WERI-Rb-1 (cell line): ENCODE results near the gene RBM8A.

Experiments used
- DNase-seq: peaks from one replicate; pipeline ENCODE4 v3.0.0-alpha.2; 2020
- H3K27ac ChIP-seq: fragments of 250-450 bp; sonication (Bioruptor Pico); 2 replicates; pipeline ENCODE4 v1.5.1; 2020; ENCODE audit warnings: mild to moderate bottlenecking, moderate library complexity
- H3K27me3 ChIP-seq: fragments of 250-450 bp; sonication (Bioruptor Pico); 2 replicates; pipeline ENCODE4 v1.5.1; 2021; ENCODE audit warnings: mild to moderate bottlenecking, low read depth, moderate library complexity; ENCODE audit not compliant: insufficient read depth, severe bottlenecking
- H3K36me3 ChIP-seq: fragments of 250-450 bp; sonication (Bioruptor Pico); 2 replicates; pipeline ENCODE4 v1.5.1; 2020; ENCODE audit warnings: mild to moderate bottlenecking, moderate library complexity
- H3K4me3 ChIP-seq: 2 replicates; pipeline ENCODE4 v1.5.1; 2011; ENCODE audit warnings: low read depth, mild to moderate bottlenecking, control low read depth, low read length
- H3K9me3 ChIP-seq: fragments of 250-450 bp; sonication (Bioruptor Pico); 2 replicates; pipeline ENCODE4 v1.5.1; 2021; ENCODE audit warnings: mild to moderate bottlenecking, moderate library complexity; ENCODE audit not compliant: severe bottlenecking
- CTCF ChIP-seq: IDR thresholded peaks from 2 replicates; pipeline ENCODE4 v1.5.1; 2011; ENCODE audit warnings: low read depth, mild to moderate bottlenecking, control low read depth, inconsistent platforms, low read length

Gene RBM8A

GRCh38 chr1:145958734-145959133 lies 31.4 kb upstream of the RBM8A start:
- Histone ChIP-seq H3K27me3 (no peaks in the 10 kb centered on the region), H3K36me3 (no peaks in the 10 kb centered on the region; the same call in 1 of the 2 replicates), H3K9me3 (no peaks in the 10 kb centered on the region), H3K4me3 (no peak overlapping the region), H3K27ac (no peak overlapping the region; the same call in 1 of the 2 replicates)
- no peak for DNase-seq
- no peak for TF ChIP-seq CTCF

- H3K4me3 ChIP-seq = peak within 1 kb of the TSS; percentile 57
- peak; percentile 100 for DNase-seq
- H3K27ac ChIP-seq = peak within 1 kb of the TSS; percentile 69
- H3K9me3 ChIP-seq = no peaks in the 10 kb centered on the region
- H3K36me3 ChIP-seq = no peaks in the 10 kb centered on the region; the same call in 1 of the 2 replicates
- 0 out of 2 replicates have a peak, but pooled peaks have one; percentile 0 for TF ChIP-seq CTCF
- H3K27me3 ChIP-seq = no peaks in the 10 kb centered on the region
These were observed 30.4 kb upstream of the RBM8A start, which contains the start of gene LIX1L for GRCh38 chr1:145957443-145958319. TSS of gene LIX1L (minus strand) at chr1:145958017. CDS start at chr1:145957927, 90 bp downstream.

GRCh38 chr1:145956781-145957442 lies 29.6 kb upstream of the RBM8A start:
- Histone ChIP-seq H3K36me3 (peaks cover 3% of the 10 kb centered on the region), H3K27ac (peak overlapping the region; percentile 69), H3K4me3 (peak overlapping the region; percentile 57), H3K27me3 (no peaks in the 10 kb centered on the region), H3K9me3 (no peaks in the 10 kb centered on the region)
- DNase-seq = no peak
- no peak for TF ChIP-seq CTCF

- Histone ChIP-seq H3K27ac (no peak overlapping the region), H3K9me3 (no peaks in the 10 kb centered on the region), H3K4me3 (no peak overlapping the region), H3K36me3 (peaks cover 4% of the 10 kb centered on the region), H3K27me3 (no peaks in the 10 kb centered on the region)
- TF ChIP-seq CTCF = no peak
- DNase-seq = no peak
These were observed 29.1 kb upstream of the RBM8A start for GRCh38 chr1:145956361-145956760.

GRCh38 chr1:145955436-145955835 lies 28.2 kb upstream of the RBM8A start:
- H3K27ac ChIP-seq = no peak overlapping the region
- H3K4me3 ChIP-seq = no peak overlapping the region
- H3K36me3 ChIP-seq = peaks cover 4% of the 10 kb centered on the region
- no peak for TF ChIP-seq CTCF
- no peak for DNase-seq
- no peaks in the 10 kb centered on the region for H3K27me3 ChIP-seq
- H3K9me3 ChIP-seq = no peaks in the 10 kb centered on the region
